HepG2 (cell line): ENCODE results near the gene TRRAP. TPM values are rescaled to one million over a fixed set of nuclear protein-coding genes. Genes with fewer than 3 reads are reported as not detected.

Source experiments
- ATAC-seq: fragments of 200-7000 bp; cut with Tn5 transposase; 3 replicates; pipeline ENCODE4 v1.9.1; 2020; ENCODE audit warnings: mild to moderate bottlenecking, moderate library complexity
- BruUV-seq: library from RNA; stranded (reverse); fragments of 400-500 nt; replicated peaks from 2 replicates; lab custom pipeline; 2021; lab: Mats Ljungman, UMichigan
- CTCF ChIA-PET: fragments of 300-600 bp; formaldehyde crosslinking; extraction: SDS; loops from one replicate; lab custom pipeline; 2021; ENCODE audit warnings: low total read pairs, inconsistent platforms, low intra/inter-chr PET ratio; lab: Yijun Ruan, JAX
- POLR2A ChIA-PET: fragments of 350-600 bp; sonication (Branson Sonifier 250); formaldehyde crosslinking; loops from one replicate; lab custom pipeline; 2020; ENCODE audit warnings: antibody characterized with exemption, inconsistent platforms; lab: Yijun Ruan, JAX
- DNase-seq: peaks from one replicate; pipeline ENCODE4 v3.0.0-alpha.2; 2015; ENCODE audit warnings: low spot score
- FAIRE-seq: peaks from 3 replicates; lab custom pipeline; 2011; peaks lifted over from hg19 to GRCh38; lab: Jason Lieb, UNC
- H2AFZ ChIP-seq: one replicate; pipeline ENCODE4 v1.6.1; 2011; ENCODE audit warnings: low read length, inconsistent platforms
- H3K27ac ChIP-seq: fragments of 300-600 bp; 3 replicates; pipeline ENCODE4 v1.8.0; 2011; ENCODE audit warnings: mixed run types, mild to moderate bottlenecking, mixed read lengths, low read length, inconsistent platforms; ENCODE audit not compliant: insufficient read depth; ENCODE audit errors: extremely low read length
- H3K27me3 ChIP-seq, 2 experiments: fragments of 200-600 bp in 1 of 2; 2 replicates in 1 of 2; 3 replicates in 1 of 2; pipeline versions ENCODE4 v1.6.0 to v1.8.0; 2011; ENCODE audit warnings: low read length in 2 of 2, mild to moderate bottlenecking in 2 of 2, moderate library complexity in 2 of 2, inconsistent platforms in 1 of 2; ENCODE audit not compliant: insufficient read depth in 2 of 2, control insufficient read depth in 1 of 2
- H3K36me3 ChIP-seq, 2 experiments: fragments of 200-600 bp in 1 of 2; replicated peaks in 1 of 2; 2 replicates in 1 of 2; 3 replicates in 1 of 2; pipeline versions ENCODE4 v1.5.1 to v1.8.0; 2011; ENCODE audit warnings: low read length in 2 of 2, inconsistent platforms in 1 of 2; ENCODE audit not compliant: insufficient read depth in 2 of 2, control insufficient read depth in 1 of 2
- H3K4me1 ChIP-seq: 2 replicates; pipeline ENCODE4 v1.5.1; 2012; ENCODE audit warnings: low read length, inconsistent platforms; ENCODE audit not compliant: insufficient read depth
- H3K4me2 ChIP-seq: 2 replicates; pipeline ENCODE4 v1.6.0; 2011; ENCODE audit warnings: low read depth, low read length, inconsistent platforms
- H3K4me3 ChIP-seq, 3 experiments: fragments of 200-600 bp in 1 of 3; sonication (generic), shearing (Covaris generic) in 1 of 3; replicated peaks in 1 of 3; 2 replicates each; pipeline ENCODE4 v1.5.1; 2011 to 2016; ENCODE audit warnings: low read length in 3 of 3, inconsistent platforms in 2 of 3, low read depth in 2 of 3, mild to moderate bottlenecking in 2 of 3, control low read depth in 1 of 3, mixed read lengths in 1 of 3; ENCODE audit not compliant: insufficient read depth in 1 of 3
- H3K79me2 ChIP-seq: one replicate; pipeline ENCODE4 v1.6.1; 2011; ENCODE audit warnings: low read length, inconsistent platforms; ENCODE audit not compliant: insufficient read depth
- H3K9ac ChIP-seq: 2 replicates; pipeline ENCODE4 v1.6.0; 2011; ENCODE audit warnings: mild to moderate bottlenecking, low read depth, low read length, inconsistent platforms; ENCODE audit not compliant: insufficient read depth
- H3K9me3 ChIP-seq: 2 replicates; pipeline ENCODE4 v1.5.1; 2012; ENCODE audit warnings: mild to moderate bottlenecking, low read length
- H4K20me1 ChIP-seq: 2 replicates; pipeline ENCODE4 v1.6.0; 2011; ENCODE audit warnings: inconsistent platforms, mild to moderate bottlenecking, low read length, moderate library complexity; ENCODE audit not compliant: insufficient read depth
- AHR ChIP-seq: IDR thresholded peaks from 2 replicates; pipeline ENCODE4 v1.6.1; 2018; ENCODE audit warnings: missing genetic modification reagents, missing compliant biosample characterization
- IRF1 ChIP-seq: sonication (generic); formaldehyde crosslinking; IDR thresholded peaks from 2 replicates; pipeline ENCODE4 v1.4.0; 2020; ENCODE audit warnings: low read depth, mild to moderate bottlenecking, missing genetic modification reagents
- REPIN1 ChIP-seq: sonication (generic); formaldehyde crosslinking; IDR thresholded peaks from 2 replicates; pipeline ENCODE4 v1.8.0; 2022; ENCODE audit warnings: missing genetic modification reagents, low read depth, mild to moderate bottlenecking, borderline replicate concordance
- SRF ChIP-seq: IDR thresholded peaks from 2 replicates; pipeline ENCODE4 v1.6.1; 2011; ENCODE audit warnings: mild to moderate bottlenecking, low read depth, low read length, moderate library complexity
- USF2 ChIP-seq, 2 experiments: sonication (generic) in 1 of 2; formaldehyde crosslinking in 1 of 2; IDR thresholded peaks; 2 replicates each; pipeline versions ENCODE4 v1.5.1 to v1.6.1; 2011 to 2020; ENCODE audit warnings: borderline replicate concordance in 1 of 2, low read depth in 1 of 2, low read length in 1 of 2, mild to moderate bottlenecking in 1 of 2, missing genetic modification reagents in 1 of 2, moderate library complexity in 1 of 2
- ZKSCAN1 ChIP-seq: fragments of 150-350 bp; IDR thresholded peaks from 2 replicates; pipeline ENCODE4 v1.6.1; 2014; ENCODE audit warnings: low read length
- ZNF143 ChIP-seq: sonication (generic); formaldehyde crosslinking; IDR thresholded peaks from 2 replicates; pipeline ENCODE4 v1.4.0; 2020; ENCODE audit warnings: missing genetic modification reagents
- ZNF644 ChIP-seq: IDR thresholded peaks from 2 replicates; pipeline ENCODE4 v1.6.1; 2016; ENCODE audit warnings: low read depth
- ZNF883 ChIP-seq: sonication (generic); formaldehyde crosslinking; IDR thresholded peaks from 2 replicates; pipeline ENCODE4 v1.5.1; 2020; ENCODE audit warnings: mild to moderate bottlenecking, missing genetic modification reagents; ENCODE audit errors: not compliant biosample characterization
- WGBS: methylation state at CpG from one replicate; pipeline ENCODE4 v1.1.6; 2017; ENCODE audit warnings: low lambda C conversion rate; 5-methylcytosine and 5-hydroxymethylcytosine counted together
- in situ Hi-C: cut with HindIII; loops from 2 replicates; pipeline ENCODE4 v1.10.0; 2017; ENCODE audit warnings: low pct_unique_long_range_greater_than_20kb; ENCODE audit not compliant: extremely low pct_ligation_motif_present
- intact Hi-C: fragments of 100-400 bp; cut with micrococcal nuclease; formaldehyde crosslinking; loops from one replicate; pipeline ENCODE4 v1.10.0; 2022; ENCODE audit not compliant: unreplicated experiment
- polyA plus RNA-seq, 8 experiments: library from polyadenylated mRNA; depleted of rRNA in 3 of 8; stranded (reverse) in 7 of 8; unstranded in 1 of 8; fragments of >200 nt; fragmentation: Illumina TruSeq in 4 of 8; extraction: Trizol in 4 of 8; gene quantifications; 2 replicates each; pipeline versions ENCODE4 v1.2.1 to v1.2.3, GENCODE V29; 2011 to 2016; ENCODE audit warnings: low read depth in 4 of 8, missing spikeins in 1 of 8, mixed read lengths in 1 of 8; ENCODE audit not compliant: insufficient read depth in 1 of 8
- total RNA-seq, 5 experiments: library from RNA; depleted of rRNA; stranded (reverse); fragments of >200 nt; fragmentation: Illumina TruSeq; extraction: Trizol; gene quantifications; 2 replicates each; pipeline ENCODE4 v1.2.3, GENCODE V29; 2016; ENCODE audit warnings: low read depth in 1 of 5

Gene TRRAP
- total and polyA plus RNA-seq, 2 of the 13 experiments (the other 11 are each of a cell fraction or from before 2014, with no cell fraction given): 8.6 to 10.5 TPM

- TF ChIP-seq USF2 (IDR thresholded peaks at IDR 0.05; ENCODE audit: low read depth, low read length) (no peak), USF2 (CRISPR knock-in tag; IDR thresholded peaks at IDR 0.05; ENCODE audit: borderline replicate concordance) (no peak), IRF1 (CRISPR knock-in tag) (no peak), ZNF143 (no peak)
These were observed 125.1 kb downstream of the TRRAP start (continued) for GRCh38 chr7:99003419-99003818.

GRCh38 chr7:99004216-99004615 lies 125.9 kb downstream of the TRRAP start:
- Histone ChIP-seq H2AFZ (no peak overlapping the region), H3K4me2 (no peak overlapping the region), H3K36me3 (peaks cover 37 to 81% of the 10 kb centered on the region in 2 experiments), H3K4me3 (no peak overlapping the region), H3K79me2 (no peaks in the 10 kb centered on the region), H3K4me1 (no peaks in the 10 kb centered on the region), H3K9me3 (no peaks in the 10 kb centered on the region), H3K27me3 (no peaks in the 10 kb centered on the region), H3K27ac (no peak overlapping the region), H4K20me1 (no peaks in the 10 kb centered on the region), H3K9ac (no peak overlapping the region)
- BruUV-seq: no TSS peak
- POLR2A ChIA-PET: no interaction called here
- DNase-seq (no peak), ATAC-seq (no peak), FAIRE-seq (no peak)
- intact Hi-C loops (no loop called here), in situ Hi-C loops (no loop called here)
- no peak for TF ChIP-seq SRF
- TF ChIP-seq AHR (CRISPR knock-in tag): no peak
- no peak for TF ChIP-seq ZNF883 (CRISPR knock-in tag)
- no peak for TF ChIP-seq ZNF644 (CRISPR knock-in tag)
- no peak for TF ChIP-seq ZKSCAN1
- no peak for TF ChIP-seq REPIN1 (CRISPR knock-in tag)
- 98% methylated on average over 4 of the region's 8 CpGs for WGBS
- CTCF ChIA-PET: no interaction called here
